BJ (cell line): ENCODE results near the gene DDX6. TPM values are rescaled to one million over a fixed set of nuclear protein-coding genes. Genes with fewer than 3 reads are reported as not detected.

Experiments
- CTCF ChIA-PET: fragments of 350-600 bp; formaldehyde crosslinking; extraction: SDS; loops from one replicate; lab custom pipeline; 2021; ENCODE audit warnings: antibody characterized with exemption, inconsistent platforms; lab: Yijun Ruan, JAX
- POLR2A ChIA-PET: fragments of 300-600 bp; sonication (Branson Sonifier 250); formaldehyde crosslinking; extraction: SDS; loops from one replicate; lab custom pipeline; 2021; ENCODE audit warnings: antibody characterized with exemption; lab: Charles Lee
- DNase-seq: peaks from one replicate; pipeline ENCODE4 v3.0.0-alpha.2; 2011; ENCODE audit warnings: low read depth
- H3K27me3 ChIP-seq: 2 replicates; pipeline ENCODE4 v1.6.0; 2011; ENCODE audit warnings: low read length; ENCODE audit not compliant: control insufficient read depth, insufficient read depth
- H3K36me3 ChIP-seq: 2 replicates; pipeline ENCODE4 v1.5.1; 2011; ENCODE audit warnings: low read length; ENCODE audit not compliant: control insufficient read depth, insufficient read depth
- H3K4me3 ChIP-seq: 2 replicates; pipeline ENCODE4 v1.5.1; 2011; ENCODE audit warnings: low read depth, mild to moderate bottlenecking, control low read depth, low read length
- CTCF ChIP-seq: IDR thresholded peaks from 2 replicates; pipeline ENCODE4 v1.5.1; 2011; ENCODE audit warnings: low read depth, mild to moderate bottlenecking, control low read depth, inconsistent platforms, low read length, moderate library complexity; ENCODE audit not compliant: insufficient read depth
- polyA plus RNA-seq: library from polyadenylated mRNA; depleted of rRNA; stranded (reverse); fragments of >200 nt; gene quantifications from 2 replicates; pipeline ENCODE4 v1.2.3, GENCODE V29; 2011

The DDX6 gene
- polyA plus RNA-seq, 1 experiment, result 23.7 TPM

- ChIA-PET CTCF (interaction anchor here (0.9 to 2.1 kb wide), 4 partner anchors 10 to 17 kb away, joined by 3 to 6 read pairs (median 4); no protein-coding TSS in a partner anchor), POLR2A (no interaction called here)
- H3K27me3 ChIP-seq, result peaks cover 7% of the 10 kb centered on the region
- no peaks in the 10 kb centered on the region for H3K36me3 ChIP-seq
- no peak for DNase-seq
- no peak overlapping the region for H3K4me3 ChIP-seq
- no peak for TF ChIP-seq CTCF
Observed at GRCh38 chr11:118706546-118706825, 84.5 kb downstream of the DDX6 start.

GRCh38 chr11:118705791-118706545 lies 85.0 kb downstream of the DDX6 start:
- ChIA-PET POLR2A (no interaction called here), CTCF (interaction anchor here (0.9 to 7.2 kb wide), 5 partner anchors 9 to 17 kb away, joined by 3 to 41 read pairs (median 4); no protein-coding TSS in a partner anchor)
- TF ChIP-seq CTCF, result no peak
- Histone ChIP-seq H3K4me3 (no peak overlapping the region), H3K27me3 (peaks cover 7% of the 10 kb centered on the region), H3K36me3 (no peaks in the 10 kb centered on the region)
- no peak for DNase-seq

GRCh38 chr11:118705111-118705741 lies 85.7 kb downstream of the DDX6 start:
- no peak for TF ChIP-seq CTCF
- CTCF ChIA-PET, result interaction anchor here (2.1 to 7.2 kb wide), 2 partner anchors 8 to 16 kb away, joined by 4 to 41 read pairs; no protein-coding TSS in a partner anchor
- POLR2A ChIA-PET, result no interaction called here
- peaks cover 7% of the 10 kb centered on the region for H3K27me3 ChIP-seq
- no peaks in the 10 kb centered on the region for H3K36me3 ChIP-seq
- DNase-seq, result no peak
- H3K4me3 ChIP-seq, result no peak overlapping the region

GRCh38 chr11:118703563-118704106 lies 87.3 kb downstream of the DDX6 start:
- DNase-seq, result no peak
- POLR2A ChIA-PET, result no interaction called here
- Histone ChIP-seq H3K27me3 (peaks cover 7% of the 10 kb centered on the region), H3K4me3 (no peak overlapping the region), H3K36me3 (no peaks in the 10 kb centered on the region)
- CTCF ChIA-PET, result interaction anchor here (2.7 to 7.2 kb wide), 2 partner anchors 15 to 225 kb away, joined by 8 to 41 read pairs; no protein-coding TSS in a partner anchor
- no peak for TF ChIP-seq CTCF

- Histone ChIP-seq H3K36me3 (no peaks in the 10 kb centered on the region), H3K27me3 (peaks cover 1% of the 10 kb centered on the region; the same call in 1 of the 2 replicates), H3K4me3 (no peak overlapping the region)
- POLR2A ChIA-PET, result no interaction called here
- CTCF ChIA-PET, result interaction anchor here (0.6 to 7.2 kb wide), 4 partner anchors 9 to 260 kb away, joined by 3 to 41 read pairs (median 4); no protein-coding TSS in a partner anchor
- no peak for DNase-seq
- no peak for TF ChIP-seq CTCF
Observed at GRCh38 chr11:118699506-118700220, 91.3 kb downstream of the DDX6 start.
